ENCODE data around the gene ZBTB7A.

ZBTB7A gene

DNA sequence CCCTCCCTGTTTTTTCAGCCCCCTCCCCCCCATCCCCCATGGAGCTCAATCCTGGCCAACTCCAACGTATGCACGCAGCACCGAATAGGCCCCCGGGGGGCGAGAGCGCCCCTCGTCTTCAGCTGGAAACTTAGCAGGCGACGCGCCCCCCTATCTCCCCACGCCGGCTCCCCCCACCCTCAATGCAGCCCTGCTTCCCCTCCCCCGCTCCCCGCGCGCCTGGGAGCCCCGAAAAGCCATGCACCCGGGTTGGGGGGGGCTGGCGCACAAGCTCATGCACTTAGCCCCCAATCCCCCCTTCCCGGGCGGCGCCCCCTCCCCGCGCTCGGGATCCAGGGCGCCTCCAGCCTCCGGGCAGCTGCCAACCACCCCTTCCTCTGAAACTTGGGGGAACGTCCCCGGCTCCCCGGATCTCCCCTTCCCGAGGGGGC, 508 bp downstream of the ZBTB7A start:
- DNase-seq: no peak

DNA sequence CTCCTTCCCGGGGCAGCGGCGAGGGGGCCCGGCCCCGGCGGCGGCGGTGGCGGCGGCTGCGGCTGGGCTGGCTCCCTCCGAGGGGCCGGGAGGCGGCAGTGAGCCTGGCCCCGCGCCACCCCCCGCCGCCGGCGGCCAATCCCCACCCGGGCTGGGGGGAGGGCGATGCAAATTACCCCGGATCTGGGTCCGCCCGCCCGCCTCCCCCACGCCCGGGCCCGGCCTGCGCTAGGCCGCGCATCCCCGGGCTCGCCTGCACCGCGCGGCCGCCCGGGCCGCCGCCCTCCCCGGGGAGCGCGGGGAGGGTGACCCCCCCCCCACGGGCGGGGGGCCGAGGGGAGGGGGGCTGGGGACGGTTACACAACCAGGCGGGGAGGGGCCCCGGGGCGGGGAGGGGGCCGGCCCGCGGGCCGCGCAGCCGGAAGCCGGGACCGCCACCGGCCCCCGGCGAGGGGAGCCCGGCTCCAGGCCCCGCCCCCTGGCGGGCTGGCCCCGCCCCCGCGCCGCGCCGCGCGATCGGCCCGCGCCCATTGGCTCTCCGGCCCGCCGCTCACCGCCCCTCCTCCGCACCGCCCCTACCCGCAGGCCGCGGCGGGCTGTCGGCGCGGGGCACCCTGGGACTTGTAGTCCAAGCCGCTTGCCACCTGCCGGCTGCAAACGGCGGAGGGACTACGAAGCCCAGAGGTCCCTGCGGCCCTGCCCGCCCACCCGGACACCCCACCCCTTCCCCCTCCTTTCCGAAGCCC, 1.1 kb downstream of the ZBTB7A start:
- peak; percentile 86 for DNase-seq

- no peak for DNase-seq
These were observed 2.0 kb downstream of the ZBTB7A start for GRCh38 chr19:4064496-4065260.

GRCh38 chr19:4064149-4064495, 2.6 kb downstream of the ZBTB7A start:
- DNase-seq: peak; percentile 21

- DNase-seq: no peak
These were observed 3.1 kb downstream of the ZBTB7A start for GRCh38 chr19:4063369-4064148.

- no peak for DNase-seq
These were observed 4.0 kb downstream of the ZBTB7A start for GRCh38 chr19:4062419-4063368.

- DNase-seq: no peak
These were observed 4.8 kb downstream of the ZBTB7A start for GRCh38 chr19:4061683-4062418.

GRCh38 chr19:4061178-4061682, 5.5 kb downstream of the ZBTB7A start:
- DNase-seq: no peak

DNA sequence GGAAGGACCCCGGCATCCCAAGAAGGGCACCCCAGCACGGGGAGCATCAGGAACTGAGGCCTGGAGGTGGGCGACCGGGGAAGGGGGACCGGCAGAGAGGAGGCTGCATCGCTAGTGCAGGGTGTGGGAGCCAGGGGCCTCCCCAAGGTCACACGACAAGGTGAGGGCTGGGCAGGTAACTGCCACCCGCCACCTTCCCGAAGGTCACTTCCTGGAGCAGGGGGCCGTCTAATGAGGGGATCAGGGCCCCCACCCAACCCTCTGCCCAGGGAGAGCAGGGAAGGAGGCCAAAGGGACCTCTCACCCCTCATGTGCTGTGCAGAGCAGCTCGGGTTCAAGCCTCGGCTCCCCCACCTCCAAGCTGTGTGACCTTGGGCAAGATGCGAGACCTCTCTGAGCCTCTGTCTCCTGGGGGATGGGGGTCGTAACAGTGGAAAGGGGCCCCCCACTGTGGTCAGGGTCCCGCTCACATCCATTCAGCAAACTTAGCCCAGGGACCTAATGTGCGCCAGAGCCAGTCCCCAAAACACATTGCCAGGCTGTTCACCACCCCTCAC, 6.0 kb downstream of the ZBTB7A start:
- DNase-seq: no peak

GRCh38 chr19:4059891-4060620, 6.6 kb downstream of the ZBTB7A start:
- DNase-seq: no peak

GRCh38 chr19:4059453-4059871, 7.2 kb downstream of the ZBTB7A start:
- DNase-seq: no peak

GRCh38 chr19:4058693-4059452, 7.8 kb downstream of the ZBTB7A start:
- no peak for DNase-seq

DNA sequence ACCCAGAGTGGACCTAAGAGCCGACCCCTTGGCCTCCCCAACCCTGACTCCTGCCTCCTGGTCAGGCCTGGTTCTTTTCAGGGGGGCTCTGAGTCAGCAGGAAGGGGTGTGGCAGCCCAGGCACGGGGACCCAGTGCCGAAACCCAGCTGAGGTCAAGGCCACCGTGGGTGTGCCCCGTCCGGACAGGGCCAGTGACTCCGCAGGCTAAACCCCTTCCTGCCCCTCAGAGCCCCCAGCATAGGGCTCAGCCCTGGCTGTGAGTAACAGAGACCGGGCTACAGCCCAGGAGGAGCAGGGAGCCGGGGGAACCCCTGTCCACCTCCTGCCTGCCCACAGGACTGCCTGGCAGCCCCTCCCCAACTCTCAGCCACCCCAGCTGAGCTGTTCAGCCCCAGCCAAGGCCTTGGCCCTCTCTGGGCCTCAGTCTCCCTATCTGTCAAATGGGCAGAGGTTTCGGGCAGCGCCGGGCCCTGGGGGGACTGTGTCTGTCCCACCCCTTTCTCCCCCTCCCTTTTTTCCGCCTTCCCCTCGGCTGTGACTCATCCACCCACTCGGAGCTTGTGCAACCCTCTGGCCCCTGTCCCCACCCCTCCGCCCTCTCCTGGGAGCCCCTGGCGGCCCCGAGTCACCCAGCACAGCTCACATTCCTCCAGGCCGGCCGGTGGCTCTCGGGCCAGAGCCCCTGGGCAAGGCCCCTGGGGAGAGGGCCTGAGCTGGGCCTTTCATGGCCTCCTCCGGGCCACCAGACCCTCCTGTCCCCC, 8.6 kb downstream of the ZBTB7A start:
- DNase-seq: peak; percentile 6

- DNase-seq: no peak
These were observed 11.5 kb downstream of the ZBTB7A start for GRCh38 chr19:4055209-4055552.

DNA sequence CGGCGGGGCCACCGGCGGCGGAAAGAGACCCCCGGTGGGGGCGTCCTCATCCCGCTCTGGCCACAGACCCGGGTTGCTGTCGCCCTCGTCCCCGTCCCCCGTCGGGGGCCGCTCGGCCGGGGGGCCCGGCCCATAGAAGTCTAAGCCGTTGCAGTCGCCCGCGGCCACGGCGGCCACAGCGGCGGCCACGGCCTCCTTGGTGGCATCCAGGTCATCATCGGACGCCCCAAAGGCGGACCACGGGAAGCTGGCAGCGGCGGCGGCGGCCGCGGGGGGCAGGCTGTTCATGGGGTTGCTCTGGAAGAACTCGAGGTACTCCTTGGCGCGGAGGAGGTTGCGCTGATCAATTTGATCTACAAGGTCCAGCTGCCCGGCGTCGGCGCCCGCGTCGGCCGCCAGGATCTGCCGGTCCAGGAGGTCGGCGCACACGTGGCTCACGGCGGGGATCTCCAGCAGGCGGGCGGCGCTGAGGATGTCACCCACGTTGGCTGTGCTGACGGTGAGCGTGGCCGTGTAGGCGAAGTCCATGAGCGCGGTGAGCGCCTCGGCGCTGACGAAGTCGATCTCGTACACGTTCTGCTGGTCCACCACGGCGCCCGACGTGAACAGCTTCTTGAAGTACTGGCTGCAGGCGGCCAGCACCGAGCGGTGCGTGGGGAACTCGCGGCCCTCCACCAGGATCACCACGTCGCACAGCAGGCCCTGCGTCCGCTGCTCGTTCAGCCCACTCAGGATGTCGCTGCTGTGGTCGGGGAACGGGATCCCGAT, 12.1 kb downstream of the ZBTB7A start:
- DNase-seq: no peak

DNA sequence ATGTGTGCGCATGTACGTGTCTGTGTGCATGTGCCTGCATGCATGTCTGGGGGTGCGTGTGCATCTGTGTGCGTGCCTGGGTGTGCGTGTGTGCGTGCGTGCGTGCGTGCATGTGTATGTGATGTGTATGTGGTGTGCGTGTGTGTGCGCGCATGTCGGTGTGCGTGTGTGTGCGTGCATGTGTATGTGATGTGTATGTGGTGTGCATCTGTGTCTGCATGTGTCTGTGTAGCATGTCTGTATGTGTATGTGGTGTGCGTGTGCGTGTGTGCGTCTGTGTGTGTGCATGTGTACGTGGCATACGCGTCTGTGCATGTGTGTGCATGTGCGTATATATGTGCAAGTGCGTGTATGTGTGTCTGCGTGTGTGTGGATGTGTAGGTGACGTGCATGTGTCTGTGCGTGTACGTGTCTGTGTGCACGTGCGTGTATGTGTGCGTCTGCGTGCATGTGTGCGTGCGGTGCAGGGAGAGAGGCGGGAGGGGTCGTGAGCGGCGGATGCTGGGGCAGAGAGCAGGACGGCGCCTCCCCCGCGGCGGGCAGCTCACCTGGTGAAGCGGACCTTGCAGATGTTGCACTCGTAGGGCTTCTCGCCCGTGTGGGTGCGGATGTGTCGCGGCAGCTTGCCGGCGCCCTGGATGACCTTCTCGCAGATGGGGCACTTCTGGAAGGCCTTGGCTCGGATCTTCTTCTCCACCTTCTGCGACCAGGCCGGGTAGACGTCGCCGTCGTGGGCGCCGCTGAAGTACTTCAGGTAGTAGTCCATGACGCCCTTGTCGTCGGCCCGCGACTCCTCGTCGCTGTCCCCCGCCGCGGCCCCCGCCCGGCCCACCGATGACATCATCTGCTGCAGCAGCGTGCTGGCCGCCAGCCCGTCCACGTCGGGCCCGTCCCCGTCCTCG, 13.0 kb downstream of the ZBTB7A start:
- DNase-seq: no peak

DNA sequence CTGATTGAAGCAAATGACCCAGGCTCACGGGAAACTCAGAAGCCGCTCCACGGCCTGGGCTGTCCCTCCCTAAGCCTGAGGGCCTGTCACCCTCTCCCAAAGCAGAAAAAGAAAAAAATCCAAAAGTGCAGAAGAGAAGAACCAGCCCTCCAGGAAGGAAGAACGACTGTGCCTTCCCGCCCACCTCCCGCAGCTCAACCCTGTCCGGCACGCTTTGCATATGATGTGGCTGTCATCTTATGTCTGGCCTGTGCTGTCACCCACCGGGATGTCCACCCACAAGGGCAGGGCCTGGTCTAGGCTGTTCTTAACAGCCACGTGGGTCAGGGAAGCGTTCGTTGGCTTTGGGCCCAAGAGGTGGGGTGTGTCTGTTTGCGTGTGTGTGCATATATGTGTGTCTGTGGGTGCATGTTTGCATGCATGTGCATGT, 13.7 kb downstream of the ZBTB7A start:
- no peak for DNase-seq

Measured in kidney glomerular epithelial cell (primary cell).